CD4-positive, alpha-beta T cell (primary cell): Measurements from ENCODE around the gene HIGD1B. TPM values are rescaled to one million over a fixed set of nuclear protein-coding genes. Genes with fewer than 3 reads are reported as not detected.

Experiments
- ATAC-seq: fragments of 200-7000 bp; cut with Tn5 transposase; one replicate; pipeline ENCODE4 v1.10.0; 2022; ENCODE audit warnings: mild to moderate bottlenecking; ENCODE audit not compliant: poor library complexity
- CTCF ChIA-PET: fragments of 350-600 bp; sonication (Branson Sonifier 250); formaldehyde crosslinking; loops from one replicate; lab custom pipeline; 2021; ENCODE audit warnings: antibody characterized with exemption, inconsistent platforms; lab: Charles Lee
- POLR2A ChIA-PET: fragments of 350-600 bp; sonication (Branson Sonifier 250); formaldehyde crosslinking; loops from one replicate; lab custom pipeline; 2021; ENCODE audit warnings: antibody characterized with exemption, inconsistent platforms; lab: Charles Lee
- DNase-seq, 14 experiments: peaks; one replicate each; pipeline ENCODE4 v3.0.0-alpha.2; 2013 to 2020; ENCODE audit warnings: mixed read lengths in 2 of 14
- H3K27ac ChIP-seq, 2 donors: one replicate each; pipeline versions ENCODE4 v1.5.1 to v1.7.0; 2013; ENCODE audit warnings: low read length in 2 of 2, low read depth in 1 of 2, mild to moderate bottlenecking in 1 of 2
- H3K27me3 ChIP-seq, 2 experiments: 1 replicate in 1 of 2; 2 replicates in 1 of 2; pipeline versions ENCODE4 v1.6.1 to v1.7.0; 2013; ENCODE audit warnings: low read length in 2 of 2, control low read depth in 1 of 2, mild to moderate bottlenecking in 1 of 2, moderate library complexity in 1 of 2; ENCODE audit not compliant: insufficient read depth in 2 of 2, control insufficient read depth in 1 of 2
- H3K36me3 ChIP-seq: one replicate; pipeline ENCODE4 v1.6.1; 2013; ENCODE audit warnings: low read length, control low read depth; ENCODE audit not compliant: insufficient read depth
- H3K4me1 ChIP-seq: one replicate; pipeline ENCODE4 v1.6.1; 2013; ENCODE audit warnings: low read length, control low read depth; ENCODE audit not compliant: insufficient read depth
- H3K4me3 ChIP-seq: one replicate; pipeline ENCODE4 v1.5.1; 2013; ENCODE audit warnings: mild to moderate bottlenecking, low read length, moderate library complexity
- H3K9me3 ChIP-seq, 2 experiments: 1 replicate in 1 of 2; 2 replicates in 1 of 2; pipeline versions ENCODE4 v1.6.1 to v1.7.0; 2013; ENCODE audit warnings: low read length in 2 of 2, mild to moderate bottlenecking in 2 of 2, control low read depth in 1 of 2, moderate library complexity in 1 of 2; ENCODE audit not compliant: control insufficient read depth in 1 of 2, insufficient read depth in 1 of 2
- H3K27ac Mint-ChIP-seq: one replicate; pipeline ENCODE4 v1.8.0; 2020; ENCODE audit warnings: mixed read lengths
- H3K27me3 Mint-ChIP-seq: one replicate; pipeline ENCODE4 v1.8.0; 2021; ENCODE audit warnings: mixed read lengths
- H3K36me3 Mint-ChIP-seq: one replicate; pipeline ENCODE4 v1.8.0; 2021; ENCODE audit warnings: low read depth, mixed read lengths
- H3K4me1 Mint-ChIP-seq: one replicate; pipeline ENCODE4 v1.8.0; 2021; ENCODE audit warnings: low read depth, mixed read lengths
- H3K4me3 Mint-ChIP-seq: one replicate; pipeline ENCODE4 v1.8.0; 2020; ENCODE audit warnings: mild to moderate bottlenecking, mixed read lengths
- H3K9me3 Mint-ChIP-seq: one replicate; pipeline ENCODE4 v1.8.0; 2020; ENCODE audit warnings: mixed read lengths
- intact Hi-C, 2 experiments: fragments of 100-400 bp; cut with DNase I in 1 of 2; cut with micrococcal nuclease in 1 of 2; formaldehyde crosslinking; loops; one replicate each; pipeline versions ENCODE4 v1.15.1 to v1.9.0; 2023 to 2025; cut with DNase I, micrococcal nuclease
- polyA plus RNA-seq, 2 donors: library from polyadenylated mRNA; unstranded; fragments of 120-200 nt; gene quantifications; one replicate each; pipeline ENCODE4 v1.2.1, GENCODE V29; 2013
- total RNA-seq, 174 experiments: library from RNA in 2 of 174; stranded (reverse) in 2 of 174; gene quantifications; one replicate each; pipeline ENCODE4 v1.2.3 and lab custom pipeline; 2021 to 2026
- TF ChIP-seq, protein P1 (sequence below): fragments of 200-600 bp; IDR thresholded peaks from one replicate; pipeline ENCODE4 v1.8.0; 2022; ENCODE audit warnings: antibody characterized with exemption, mild to moderate bottlenecking

Gene HIGD1B
- total RNA-seq, result not detected
- polyA plus RNA-seq (2013, experiment 1 of 2), result 0.25 TPM
- polyA plus RNA-seq (2013, experiment 2 of 2), result 0.83 TPM
- 0 to 0.12 (median 0) reads per million in 172 experiments for total RNA-seq (lab: John Stamatoyannopoulos, UW)

DNA sequence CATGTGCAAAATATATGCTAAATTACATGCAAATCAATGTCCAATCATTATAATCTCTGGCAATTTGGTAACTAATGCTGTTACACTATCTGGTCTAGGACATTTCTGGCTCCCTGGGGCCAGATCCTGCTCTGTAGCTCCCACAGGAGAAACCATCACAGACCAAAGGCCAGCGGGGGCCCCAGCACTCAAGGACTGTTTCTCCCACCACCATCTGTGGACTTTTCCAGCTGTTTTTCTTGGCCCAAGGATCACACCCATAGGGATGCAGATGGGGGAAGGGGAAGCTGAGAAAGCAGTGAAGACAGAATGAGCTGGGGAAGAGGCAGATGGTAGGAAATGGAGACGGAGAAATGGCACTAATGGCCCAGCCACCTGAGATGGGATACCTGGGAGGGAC, at the start of gene HIGD1B:
HIGD1B (plus strand) TSS at position 298 of the 400 bp plus-strand sequence. CDS start 270 bp downstream, outside the sequence.
- DNase-seq (no peak), ATAC-seq (no peak)
- no peaks in the 10 kb centered on the region for H3K9me3 ChIP-seq
- no peaks in the 10 kb centered on the region for H3K9me3 Mint-ChIP-seq
- POLR2A ChIA-PET, result no interaction called here
- TF ChIP-seq, protein P1, sequence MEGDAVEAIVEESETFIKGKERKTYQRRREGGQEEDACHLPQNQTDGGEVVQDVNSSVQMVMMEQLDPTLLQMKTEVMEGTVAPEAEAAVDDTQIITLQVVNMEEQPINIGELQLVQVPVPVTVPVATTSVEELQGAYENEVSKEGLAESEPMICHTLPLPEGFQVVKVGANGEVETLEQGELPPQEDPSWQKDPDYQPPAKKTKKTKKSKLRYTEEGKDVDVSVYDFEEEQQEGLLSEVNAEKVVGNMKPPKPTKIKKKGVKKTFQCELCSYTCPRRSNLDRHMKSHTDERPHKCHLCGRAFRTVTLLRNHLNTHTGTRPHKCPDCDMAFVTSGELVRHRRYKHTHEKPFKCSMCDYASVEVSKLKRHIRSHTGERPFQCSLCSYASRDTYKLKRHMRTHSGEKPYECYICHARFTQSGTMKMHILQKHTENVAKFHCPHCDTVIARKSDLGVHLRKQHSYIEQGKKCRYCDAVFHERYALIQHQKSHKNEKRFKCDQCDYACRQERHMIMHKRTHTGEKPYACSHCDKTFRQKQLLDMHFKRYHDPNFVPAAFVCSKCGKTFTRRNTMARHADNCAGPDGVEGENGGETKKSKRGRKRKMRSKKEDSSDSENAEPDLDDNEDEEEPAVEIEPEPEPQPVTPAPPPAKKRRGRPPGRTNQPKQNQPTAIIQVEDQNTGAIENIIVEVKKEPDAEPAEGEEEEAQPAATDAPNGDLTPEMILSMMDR, result no peak
- no peaks in the 10 kb centered on the region for H3K27me3 Mint-ChIP-seq
- H3K4me1 Mint-ChIP-seq, result no peaks in the 10 kb centered on the region
- CTCF ChIA-PET, result no interaction called here
- H3K27ac ChIP-seq, result no peak within 1 kb of the TSS
- peaks cover 28% of the 10 kb centered on the region for H3K36me3 Mint-ChIP-seq
- no peak within 1 kb of the TSS for H3K4me3 ChIP-seq
- no peaks in the 10 kb centered on the region for H3K27me3 ChIP-seq
- no peaks in the 10 kb centered on the region for H3K4me1 ChIP-seq
- H3K27ac Mint-ChIP-seq, result no peak within 1 kb of the TSS
- H3K4me3 Mint-ChIP-seq, result no peak within 1 kb of the TSS
- H3K36me3 ChIP-seq, result peaks cover 23% of the 10 kb centered on the region
- intact Hi-C loops, result no loop called here

DNA sequence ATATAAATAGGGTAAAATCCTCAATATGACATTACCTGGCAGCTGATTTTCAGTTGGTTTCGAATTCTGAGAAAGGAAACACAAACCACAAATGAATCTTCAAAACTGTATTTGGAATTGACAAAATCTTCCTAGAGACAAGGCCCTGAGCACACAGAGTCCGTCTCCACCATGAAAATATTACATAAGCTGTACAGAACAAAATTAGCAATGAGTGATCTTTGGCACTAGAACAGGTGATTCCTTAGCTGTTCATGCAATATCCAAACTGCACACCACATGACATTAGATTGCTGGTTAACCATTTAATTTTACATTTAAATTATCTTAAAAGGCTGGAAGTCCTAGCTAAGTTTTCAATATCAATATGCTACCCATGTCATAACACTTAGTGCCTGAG, 49.3 kb upstream of the HIGD1B start:
- Histone ChIP-seq H3K27me3 (peaks cover 0 to 3% of the 10 kb centered on the region in 2 experiments), H3K9me3 (no peaks in the 10 kb centered on the region), H3K36me3 (no peaks in the 10 kb centered on the region), H3K27ac (no peak overlapping the region), H3K4me3 (no peak overlapping the region), H3K4me1 (no peaks in the 10 kb centered on the region)
- no peaks in the 10 kb centered on the region for H3K27me3 Mint-ChIP-seq
- no peaks in the 10 kb centered on the region for H3K36me3 Mint-ChIP-seq
- no peaks in the 10 kb centered on the region for H3K4me1 Mint-ChIP-seq
- ATAC-seq, result no peak
- no peaks in the 10 kb centered on the region for H3K9me3 Mint-ChIP-seq
- intact Hi-C loops, result no loop called here
- ChIA-PET POLR2A (no interaction called here), CTCF (interaction anchor here (1.1 kb wide), 1 partner anchor 20 kb away, joined by 3 read pairs; no protein-coding TSS in a partner anchor)
- TF ChIP-seq, protein P1, result no peak
- no peak overlapping the region for H3K27ac Mint-ChIP-seq
- DNase-seq, result no peak
- H3K4me3 Mint-ChIP-seq, result no peak overlapping the region

DNA sequence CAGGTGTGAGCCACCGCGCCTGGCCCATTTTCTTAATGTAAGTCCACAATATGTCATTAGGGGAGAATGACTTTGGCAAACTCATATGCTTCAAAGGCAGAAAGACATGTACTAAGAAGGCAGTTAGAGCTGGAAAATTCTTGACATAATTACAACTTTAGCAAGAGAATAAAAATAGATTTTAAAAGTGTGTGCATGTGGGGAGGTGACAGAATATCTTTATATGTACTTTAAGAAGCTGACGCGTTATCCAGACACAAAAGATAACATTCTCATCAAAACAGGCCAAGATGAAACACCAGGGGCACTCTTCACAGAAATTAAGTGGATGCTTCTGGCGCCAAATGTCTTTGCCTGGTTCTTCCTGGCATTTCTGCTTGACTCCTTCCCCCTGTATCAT, 45.8 kb upstream of the HIGD1B start:
- POLR2A ChIA-PET, result interaction anchor here (1.1 kb wide), 1 partner anchor 17 kb away, joined by 5 read pairs; no protein-coding TSS in a partner anchor
- TF ChIP-seq, protein P1, result no peak
- Mint-ChIP-seq H3K4me1 (no peaks in the 10 kb centered on the region), H3K36me3 (no peaks in the 10 kb centered on the region), H3K27ac (no peak overlapping the region), H3K9me3 (no peaks in the 10 kb centered on the region), H3K27me3 (peaks cover 2% of the 10 kb centered on the region), H3K4me3 (no peak overlapping the region)
- no peak overlapping the region for H3K4me3 ChIP-seq
- H3K9me3 ChIP-seq, result no peaks in the 10 kb centered on the region
- CTCF ChIA-PET, result no interaction called here
- no peaks in the 10 kb centered on the region for H3K36me3 ChIP-seq
- H3K4me1 ChIP-seq, result no peaks in the 10 kb centered on the region
- peaks cover 0 to 3% of the 10 kb centered on the region in 2 experiments for H3K27me3 ChIP-seq
- ATAC-seq (no peak), DNase-seq (no peak)
- H3K27ac ChIP-seq, result no peak overlapping the region
- intact Hi-C loops, result no loop called here
